ENCODE results near the gene CEPT1. TPM values are rescaled to one million over a fixed set of nuclear protein-coding genes. Genes with fewer than 3 reads are reported as not detected.

The CEPT1 gene
- total RNA-seq, 1 donor from 2014 or later, result 87.0 TPM

- Mint-ChIP-seq H3K4me3 (peak overlapping the region; percentile 76), H3K9me3 (no peaks in the 10 kb centered on the region)
- CTCF ChIA-PET, result interaction anchor here (0.5 to 4.9 kb wide), 13 partner anchors 10 to 453 kb away, joined by 3 to 69 read pairs (median 5); partner anchors contain the start of genes CEPT1 and DRAM2
Measured at GRCh38 chr1:111218701-111219556, 78.9 kb downstream of the CEPT1 start.

GRCh38 chr1:111219557-111220286 lies 79.7 kb downstream of the CEPT1 start:
- H3K4me3 Mint-ChIP-seq, result peak overlapping the region; percentile 76
- ChIA-PET POLR2A (interaction anchor here (0.6 to 8.8 kb wide), 19 partner anchors 8 to 346 kb away, joined by 3 to 258 read pairs (median 5); partner anchors contain the start of genes CD53, CEPT1, CHI3L2 and DENND2D), CTCF (interaction anchor here (0.8 to 4.9 kb wide), 12 partner anchors 9 to 222 kb away, joined by 3 to 69 read pairs (median 5); partner anchors contain the start of genes CEPT1 and DRAM2)
- no peak for TF ChIP-seq CTCF (IDR thresholded peaks at IDR 0.05)
- peak overlapping the region; percentile 95 for H3K27ac Mint-ChIP-seq
- no peaks in the 10 kb centered on the region for H3K9me3 Mint-ChIP-seq
- intact Hi-C loops (cut with micrococcal nuclease), result loop anchor here (2.0 to 5.0 kb wide), 7 partner anchors 32 to 547 kb away; partner anchors contain the start of genes CD53, KCNA3, LRIF1 and RAP1A
- no peak for DNase-seq
- no peaks in the 10 kb centered on the region for H3K27me3 Mint-ChIP-seq
- ATAC-seq (ENCODE audit: low read depth), result peak; percentile 51
- H3K36me3 Mint-ChIP-seq (ENCODE audit: low read depth), result no peaks in the 10 kb centered on the region
- H3K4me1 Mint-ChIP-seq, result peaks cover 91% of the 10 kb centered on the region

More at GRCh38 chr1:111218701-111219556, 78.9 kb downstream of the CEPT1 start:
- no peaks in the 10 kb centered on the region for H3K36me3 Mint-ChIP-seq (ENCODE audit: low read depth)
- no peak for TF ChIP-seq CTCF (IDR thresholded peaks at IDR 0.05)
- H3K27ac Mint-ChIP-seq, result peak overlapping the region; percentile 95
- no peak for DNase-seq
- intact Hi-C loops (cut with micrococcal nuclease), result loop anchor here (2.0 to 5.0 kb wide), 5 partner anchors 257 to 547 kb away; partner anchors contain the start of genes CD53, KCNA3, LRIF1 and RAP1A
- no peaks in the 10 kb centered on the region for H3K27me3 Mint-ChIP-seq
- no peak for ATAC-seq (ENCODE audit: low read depth)
- H3K4me1 Mint-ChIP-seq, result peaks cover 97% of the 10 kb centered on the region
- POLR2A ChIA-PET, result interaction anchor here (0.6 to 8.8 kb wide), 18 partner anchors 7 to 374 kb away, joined by 3 to 258 read pairs (median 6); partner anchors contain the start of genes CD53, CEPT1, CHI3L2 and DENND2D

GRCh38 chr1:111220302-111220890 lies 80.4 kb downstream of the CEPT1 start:
- peak overlapping the region; percentile 95 for H3K27ac Mint-ChIP-seq
- intact Hi-C loops (cut with micrococcal nuclease), result loop anchor here (5.0 kb wide), 2 partner anchors 33 to 438 kb away; no protein-coding TSS in a partner anchor
- ATAC-seq (ENCODE audit: low read depth) (no peak), DNase-seq (no peak)
- ChIA-PET POLR2A (interaction anchor here (0.6 to 8.8 kb wide), 23 partner anchors 8 to 536 kb away, joined by 3 to 258 read pairs (median 5); partner anchors contain the start of genes ATP5PB, CD53, CEPT1 and CHI3L2), CTCF (interaction anchor here (0.8 to 4.9 kb wide), 15 partner anchors 9 to 221 kb away, joined by 3 to 69 read pairs (median 5); partner anchors contain the start of genes CEPT1 and DRAM2)
- no peaks in the 10 kb centered on the region for H3K9me3 Mint-ChIP-seq
- H3K36me3 Mint-ChIP-seq (ENCODE audit: low read depth), result no peaks in the 10 kb centered on the region
- H3K4me1 Mint-ChIP-seq, result peaks cover 89% of the 10 kb centered on the region
- no peaks in the 10 kb centered on the region for H3K27me3 Mint-ChIP-seq
- peak overlapping the region; percentile 76 for H3K4me3 Mint-ChIP-seq
- TF ChIP-seq CTCF (IDR thresholded peaks at IDR 0.05), result no peak

- peak overlapping the region; percentile 50 for H3K4me3 Mint-ChIP-seq
- TF ChIP-seq CTCF (IDR thresholded peaks at IDR 0.05), result no peak
- no peaks in the 10 kb centered on the region for H3K27me3 Mint-ChIP-seq
- peak overlapping the region; percentile 95 for H3K27ac Mint-ChIP-seq
- ChIA-PET CTCF (interaction anchor here (0.8 to 4.9 kb wide), 10 partner anchors 14 to 191 kb away, joined by 3 to 69 read pairs (median 8); partner anchors contain the start of genes CEPT1 and DRAM2), POLR2A (interaction anchor here (0.7 to 8.8 kb wide), 12 partner anchors 8 to 535 kb away, joined by 3 to 258 read pairs (median 6); partner anchors contain the start of genes ATP5PB, CEPT1, DRAM2 and WDR77)
- no peak for DNase-seq
- ATAC-seq (ENCODE audit: low read depth), result no peak
- no peaks in the 10 kb centered on the region for H3K9me3 Mint-ChIP-seq
- peaks cover 89% of the 10 kb centered on the region for H3K4me1 Mint-ChIP-seq
- intact Hi-C loops (cut with micrococcal nuclease), result loop anchor here (1.0 to 5.0 kb wide), 5 partner anchors 8 to 439 kb away; no protein-coding TSS in a partner anchor
- no peaks in the 10 kb centered on the region for H3K36me3 Mint-ChIP-seq (ENCODE audit: low read depth)
Measured at GRCh38 chr1:111221276-111221632, 81.2 kb downstream of the CEPT1 start.

All from activated B cell treated with CpG ODN at 0.5 μM for 24 hours (primary cell).